Pulmonary artery endothelial cell (primary cell): ENCODE data around the gene STON2. TPM values are rescaled to one million over a fixed set of nuclear protein-coding genes. Genes with fewer than 3 reads are reported as not detected.
A peak's percentile ranks its signal among the peaks of the same experiment; 100 is the strongest.
"Not testable (repeated sequence)": the region's sequence is repeated elsewhere in the genome, so short reads cannot be mapped to it uniquely, and the experiment has no call there.

ENCODE experiments used
- DNase-seq: peaks from one replicate; pipeline ENCODE4 v3.0.0-alpha.2; 2011; ENCODE audit warnings: low read depth, low spot score
- total RNA-seq: library from RNA; depleted of rRNA; stranded (reverse); fragments of >200 nt; gene quantifications from 2 replicates; pipeline ENCODE4 v1.2.3, GENCODE V29; 2014

Gene STON2
- total RNA-seq, 1 donor from 2014 or later, result 0.13 TPM

DNA sequence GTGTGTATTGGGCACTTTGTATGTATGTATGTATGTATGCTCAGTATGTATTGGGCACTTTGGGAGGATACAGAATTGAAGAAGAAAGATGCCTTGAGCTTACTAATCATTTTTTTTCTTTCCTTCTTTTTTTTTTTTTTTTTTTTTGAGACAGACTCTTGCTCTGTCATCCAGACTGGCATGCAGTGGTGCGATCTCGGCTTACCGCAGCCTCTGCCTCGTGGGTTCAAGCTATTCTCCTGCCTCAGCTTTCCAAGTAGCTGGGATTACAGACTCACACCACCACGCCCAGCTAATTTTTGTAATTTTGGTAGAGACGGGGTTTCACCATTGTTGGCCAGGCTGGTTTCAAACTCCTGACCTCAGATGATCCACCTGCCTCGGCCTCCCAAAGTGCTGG lies 176.3 kb downstream of the STON2 start:
- not testable (repeated sequence) for DNase-seq

DNA sequence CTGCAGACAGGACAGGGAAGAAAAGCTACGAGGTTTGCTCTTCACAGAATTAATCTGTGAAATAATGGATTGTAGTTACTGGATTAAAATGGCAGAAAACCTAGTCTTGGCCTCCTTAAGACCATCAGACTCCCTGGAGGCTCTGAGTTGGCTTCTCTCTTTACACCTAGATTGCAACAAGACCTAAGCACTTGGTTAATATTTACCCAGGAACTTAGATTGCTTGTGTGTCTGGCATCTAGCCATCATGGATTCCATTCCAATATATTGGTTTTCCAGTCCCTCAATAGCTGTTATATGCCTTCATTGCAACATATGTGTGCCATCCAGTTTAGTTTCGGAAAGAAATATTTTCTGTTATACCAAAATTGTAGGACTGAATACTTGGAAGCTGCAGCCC lies 177.4 kb downstream of the STON2 start:
- no peak for DNase-seq

DNA sequence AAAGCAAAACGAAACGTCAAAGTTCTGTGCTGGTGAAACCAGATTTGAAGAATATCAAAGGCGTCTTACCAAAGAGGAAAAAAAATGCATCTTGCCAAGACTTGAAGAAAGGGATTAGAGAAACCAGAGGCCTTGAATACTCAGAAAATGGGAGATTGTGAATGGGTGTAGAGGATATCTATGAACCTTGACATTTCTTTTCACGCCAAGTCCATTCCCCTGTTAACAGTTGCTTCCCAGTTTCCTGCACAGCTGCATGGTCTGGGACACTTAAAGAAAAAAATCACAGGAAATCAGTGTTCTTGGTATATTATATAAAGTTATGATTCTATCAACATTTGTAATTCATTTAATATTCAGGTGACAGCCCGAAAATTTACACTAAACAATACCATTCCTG lies 178.0 kb downstream of the STON2 start:
- DNase-seq, result no peak

GRCh38 chr14:81221579-81222102 lies 178.5 kb downstream of the STON2 start:
- DNase-seq, result no peak

- peak; percentile 86 for DNase-seq
These were observed 179.1 kb downstream of the STON2 start, which contains the start of gene GTF2A1 for GRCh38 chr14:81220830-81221578. TSS of gene GTF2A1 (minus strand) at chr14:81220959. CDS start at chr14:81220518, 441 bp downstream.

GRCh38 chr14:81220580-81220829 lies 179.6 kb downstream of the STON2 start:
- DNase-seq, result no peak

- DNase-seq, result no peak
These were observed 180.2 kb downstream of the STON2 start for GRCh38 chr14:81219759-81220579.

DNA sequence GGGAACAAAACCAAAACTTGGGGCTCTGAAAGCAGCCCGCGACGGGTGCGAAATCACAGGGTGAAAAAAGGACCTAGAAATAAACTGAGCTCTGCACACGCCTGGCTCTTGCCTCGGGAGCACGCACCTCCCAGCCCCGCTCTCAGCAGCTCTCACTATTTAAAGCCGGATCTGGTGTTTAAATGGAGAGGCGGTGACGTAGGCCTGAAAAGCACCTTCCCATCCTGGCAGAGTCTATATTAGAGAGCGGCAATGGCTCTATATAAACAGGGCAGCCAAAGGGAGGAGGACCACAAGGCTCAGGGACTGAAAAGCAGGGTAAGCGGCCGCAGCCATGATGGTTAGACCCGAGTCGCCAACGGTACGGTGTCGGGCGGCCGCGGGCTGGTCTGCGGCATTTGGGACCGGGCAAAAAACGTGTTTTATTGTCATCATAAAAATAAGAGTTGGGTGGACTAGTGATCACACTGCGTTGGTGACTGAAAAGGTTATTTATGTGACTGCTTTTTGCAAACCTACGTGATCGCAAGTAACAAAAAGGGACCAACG lies 180.8 kb downstream of the STON2 start:
- peak; percentile 93 for DNase-seq

DNA sequence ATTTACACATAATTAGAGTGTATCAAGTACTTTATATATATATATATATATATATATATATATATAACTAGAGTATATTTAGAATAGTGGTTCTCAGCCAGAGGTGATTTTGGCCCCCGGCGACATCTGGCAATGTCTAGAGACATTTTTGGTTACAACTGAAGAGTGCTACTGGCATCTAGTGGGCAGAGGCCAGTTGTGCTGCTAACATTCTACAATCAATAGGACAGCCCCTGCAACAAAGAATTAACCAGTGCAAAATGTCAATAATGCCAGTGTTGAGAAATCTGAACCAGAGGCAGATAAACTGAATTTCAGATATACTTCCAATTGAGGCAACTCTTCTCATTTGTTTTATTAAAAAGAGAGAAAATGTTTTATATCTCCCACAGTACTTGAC lies 188.3 kb downstream of the STON2 start:
- DNase-seq, result no peak

Other genes with a start within 250 kb of the STON2 start
- gene GTF2A1, start 179.4 kb downstream of the STON2 start, total RNA-seq, result 40.4 and 48.7 TPM in 2 replicates
- gene SEL1L, start 133.5 kb upstream of the STON2 start, total RNA-seq, result 69.4 and 106 TPM in 2 replicates